Right kidney (tissue), 1 donor: ENCODE results near the gene FGF18.

Source experiments
- DNase-seq: peaks from one replicate; pipeline ENCODE4 v3.0.0-alpha.2; 2016

FGF18 gene

GRCh38 chr5:171442287-171443042 lies 23.0 kb downstream of the FGF18 start:
- DNase-seq: no peak

DNA sequence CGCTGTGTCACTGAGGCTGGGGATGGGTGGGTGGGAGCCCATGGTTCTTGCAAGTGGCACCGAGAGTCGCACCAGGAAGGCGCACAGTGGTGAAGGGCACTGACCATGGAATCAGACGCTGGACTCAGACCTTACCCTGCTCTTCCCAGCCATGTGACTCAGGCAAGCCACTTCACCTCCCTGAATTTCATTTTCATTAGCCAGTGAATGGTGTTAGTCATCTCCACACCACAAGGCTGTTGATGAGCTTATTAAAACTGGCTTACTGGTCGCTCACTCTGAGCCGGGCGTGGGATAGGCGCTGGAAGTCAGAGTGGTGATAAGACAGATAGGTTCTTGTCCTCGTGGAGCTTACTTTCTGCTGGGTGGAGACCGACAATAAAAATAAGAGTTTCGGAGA lies 25.1 kb downstream of the FGF18 start:
- no peak for DNase-seq

- no peak for DNase-seq
Measured at GRCh38 chr5:171445644-171446516, 26.4 kb downstream of the FGF18 start.

DNA sequence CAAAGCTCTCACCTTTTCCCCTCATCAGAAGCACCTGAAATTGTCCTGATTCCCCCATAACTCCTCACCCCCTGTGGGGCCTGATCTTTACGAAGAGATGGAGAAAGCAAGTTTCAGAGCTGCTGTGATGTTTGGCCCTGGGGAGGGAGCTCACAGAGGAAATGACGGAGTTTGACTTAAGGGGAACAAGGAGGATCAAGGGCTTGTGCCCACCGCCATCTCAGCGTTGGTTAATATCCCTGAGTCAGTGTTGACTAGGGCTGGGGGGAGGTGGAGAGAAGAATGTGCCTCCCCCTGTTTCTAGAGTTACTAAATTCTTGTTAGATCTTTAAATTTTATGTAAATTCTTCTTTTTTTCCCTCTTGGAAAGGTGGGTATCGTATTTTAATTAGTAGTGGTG lies 27.8 kb downstream of the FGF18 start:
- DNase-seq: no peak

- no peak for DNase-seq
Measured at GRCh38 chr5:171449426-171449825, 30.0 kb downstream of the FGF18 start.

GRCh38 chr5:171450423-171451331 lies 31.2 kb downstream of the FGF18 start:
- DNase-seq: peak; percentile 60

- no peak for DNase-seq
Measured at GRCh38 chr5:171451421-171451820, 32.0 kb downstream of the FGF18 start.

GRCh38 chr5:171453056-171453725 lies 33.7 kb downstream of the FGF18 start:
- DNase-seq: no peak

DNA sequence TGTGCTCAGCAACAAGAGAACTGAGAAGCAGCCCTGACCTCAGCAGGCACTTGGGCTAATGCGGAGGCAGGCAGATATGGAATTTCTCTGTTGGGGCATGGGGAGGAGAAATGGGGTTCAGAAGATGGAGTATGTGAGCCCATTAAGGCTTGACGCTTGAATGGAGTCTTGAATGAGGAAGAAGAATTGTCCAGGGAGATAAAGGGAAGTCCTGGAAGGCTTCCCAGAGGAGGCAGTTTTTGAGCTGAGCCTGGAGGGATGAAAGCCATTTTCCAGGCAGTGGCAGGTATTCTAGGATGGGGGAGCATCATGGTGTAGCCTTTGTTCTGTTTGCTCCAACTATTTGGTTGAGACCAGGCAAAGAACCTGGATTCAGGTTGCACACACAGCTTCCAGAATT lies 34.5 kb downstream of the FGF18 start:
- DNase-seq: no peak

DNA sequence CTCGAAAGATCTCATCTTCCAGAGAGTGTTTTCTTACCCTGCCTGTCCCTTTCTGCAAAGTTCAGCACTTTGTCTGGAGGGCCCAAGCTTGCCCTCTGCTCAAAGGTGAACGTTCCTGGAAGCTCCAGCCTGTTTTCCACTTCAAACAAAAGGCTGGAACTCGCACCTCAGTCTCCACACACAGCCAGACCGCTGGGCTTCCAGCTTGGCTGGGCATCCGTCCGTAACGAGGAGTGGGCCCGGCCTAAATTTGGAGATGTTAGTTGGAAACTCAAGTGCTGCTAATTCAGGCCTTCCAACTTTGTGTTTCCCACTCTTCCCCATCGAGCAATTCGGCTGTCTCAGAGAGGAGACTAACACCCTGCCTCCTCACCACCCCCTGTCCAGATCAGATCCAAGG lies 35.1 kb downstream of the FGF18 start:
- no peak for DNase-seq

GRCh38 chr5:171455522-171455921 lies 36.1 kb downstream of the FGF18 start:
- DNase-seq: no peak

DNA sequence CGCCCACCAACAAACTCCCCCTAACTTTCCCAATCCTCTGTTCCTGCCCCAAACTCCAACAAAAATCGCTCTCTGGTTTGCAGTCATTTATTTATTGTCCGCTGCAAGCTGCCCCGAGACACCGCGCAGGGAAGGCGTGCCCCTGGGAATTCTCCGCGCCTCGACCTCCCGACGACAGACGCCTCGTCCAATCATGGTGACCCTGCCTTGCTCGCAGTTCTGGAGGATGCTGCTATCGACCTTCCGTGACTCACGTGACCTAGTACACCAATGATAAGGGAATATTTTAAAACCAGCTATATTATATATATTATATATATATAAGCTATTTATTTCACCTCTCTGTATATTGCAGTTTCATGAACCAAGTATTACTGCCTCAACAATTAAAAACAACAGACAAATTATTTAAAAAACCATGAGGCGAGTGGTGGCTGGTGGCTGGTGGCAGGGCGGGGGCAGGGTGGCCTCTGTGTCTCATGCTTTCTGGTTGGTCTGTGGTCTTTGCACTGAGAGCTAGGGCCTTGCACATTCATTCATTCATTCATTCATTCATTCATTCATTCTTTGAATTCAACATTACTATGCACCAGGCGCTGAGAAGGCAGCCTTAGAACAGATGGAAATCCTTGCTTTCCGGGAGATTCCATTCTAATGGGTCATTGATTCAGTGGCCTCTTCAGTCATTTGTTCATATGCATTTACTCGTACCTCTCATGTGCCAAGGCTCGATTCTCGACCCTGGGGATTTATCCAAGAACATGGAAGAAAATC lies 37.9 kb downstream of the FGF18 start:
- DNase-seq: no peak

DNA sequence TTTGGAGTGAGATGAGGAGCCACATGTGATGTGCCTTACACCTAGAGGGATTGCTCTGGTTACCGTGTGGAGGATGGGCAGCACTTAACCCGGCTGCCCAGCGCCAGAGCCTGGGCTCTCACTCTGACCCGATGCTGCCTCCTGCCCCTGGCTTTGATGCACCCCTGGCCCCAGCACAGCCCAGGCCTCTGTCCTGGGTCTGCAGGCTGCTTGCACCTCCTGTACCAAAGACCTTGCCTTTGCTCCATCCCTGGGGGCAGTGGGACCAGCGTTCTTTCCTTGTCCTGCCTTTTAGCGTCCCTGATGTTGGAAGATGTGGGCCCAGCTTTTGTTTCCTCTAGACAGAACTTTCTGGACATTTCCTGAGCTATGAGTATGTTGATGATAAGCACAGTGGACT lies 40.4 kb downstream of the FGF18 start:
- no peak for DNase-seq

- DNase-seq: no peak
Measured at GRCh38 chr5:171462136-171462927, 42.9 kb downstream of the FGF18 start.

DNA sequence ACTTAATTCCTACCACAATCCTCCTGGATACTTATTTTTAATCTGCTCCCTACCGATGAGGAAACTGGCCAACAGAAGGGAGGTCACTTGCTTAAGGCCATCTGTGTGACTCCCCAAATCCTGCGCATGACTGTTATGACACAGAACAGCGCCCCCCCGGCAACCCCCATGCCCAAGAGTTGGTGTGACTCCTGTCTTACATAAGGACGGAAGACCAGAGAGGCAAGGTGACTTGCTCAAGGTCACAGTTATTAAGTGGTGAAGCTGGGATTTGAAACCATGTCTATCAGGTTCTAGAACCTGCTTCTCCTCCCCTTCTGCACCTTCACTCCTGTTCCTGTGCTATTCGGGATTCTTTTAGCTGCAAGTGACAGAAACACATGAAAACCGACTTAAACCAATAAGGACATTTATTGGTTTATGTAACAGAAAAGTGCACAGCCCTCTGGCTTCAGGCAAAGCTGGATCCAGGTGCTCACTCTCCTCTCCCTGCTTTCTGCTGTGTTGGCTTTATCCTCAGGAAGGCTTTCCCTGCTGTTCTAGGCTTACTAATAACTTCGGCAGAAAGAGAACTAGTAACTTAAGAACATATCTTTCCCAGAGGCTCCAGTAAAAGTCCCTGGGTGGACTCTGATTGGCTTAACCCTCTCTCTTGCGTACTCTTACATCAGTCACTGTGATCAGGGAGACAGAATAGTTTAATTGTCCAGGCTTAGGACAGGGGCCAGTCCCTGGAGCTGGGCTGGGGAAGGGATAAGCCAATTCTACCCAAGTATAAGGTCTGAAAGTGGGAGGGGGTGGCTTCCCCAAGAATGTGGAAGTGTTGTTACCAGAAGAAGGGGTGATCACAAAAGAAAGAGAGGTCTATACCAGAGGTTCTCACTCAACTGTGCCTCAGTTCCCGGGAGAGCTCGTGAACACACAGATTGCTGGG lies 43.7 kb downstream of the FGF18 start:
- no peak for DNase-seq

DNA sequence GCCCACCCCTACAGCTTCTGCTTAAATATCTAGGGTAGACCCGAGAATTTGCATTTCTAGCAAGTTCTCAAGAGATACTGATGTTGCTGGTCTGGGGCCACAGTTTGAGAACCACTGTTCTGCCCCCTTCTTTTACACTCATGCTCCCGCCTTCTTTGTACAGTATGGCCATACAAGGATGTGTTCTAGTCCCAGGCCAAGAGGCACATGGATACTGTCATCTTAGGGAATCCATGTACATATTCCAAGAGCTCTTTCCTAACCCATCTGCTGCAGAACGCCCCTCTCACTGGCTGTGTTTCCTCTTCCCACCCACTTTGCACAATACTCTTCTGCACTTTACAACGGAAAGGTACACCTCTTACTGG lies 44.4 kb downstream of the FGF18 start:
- DNase-seq: no peak

- no peak for DNase-seq
Measured at GRCh38 chr5:171464829-171465228, 45.4 kb downstream of the FGF18 start.

DNA sequence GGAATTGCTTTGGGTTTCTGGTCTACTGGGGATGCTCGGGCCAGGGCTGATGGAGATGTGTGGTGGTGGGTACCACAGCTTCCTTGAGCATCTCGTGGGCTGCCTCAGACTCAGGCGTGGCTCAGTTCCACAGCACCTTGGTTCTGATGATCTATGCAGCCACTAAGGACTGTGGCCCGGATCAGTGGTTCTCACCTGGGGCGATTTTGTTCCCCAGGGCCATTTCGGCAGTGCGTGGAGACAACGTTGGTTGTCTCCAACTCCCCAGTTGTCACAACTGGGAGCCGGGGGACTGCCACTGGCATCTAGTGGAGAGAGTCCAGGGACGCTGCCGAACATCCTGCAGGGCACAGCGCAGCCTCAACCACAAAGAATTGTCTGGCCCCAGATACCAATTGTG lies 47.7 kb downstream of the FGF18 start:
- no peak for DNase-seq

DNA sequence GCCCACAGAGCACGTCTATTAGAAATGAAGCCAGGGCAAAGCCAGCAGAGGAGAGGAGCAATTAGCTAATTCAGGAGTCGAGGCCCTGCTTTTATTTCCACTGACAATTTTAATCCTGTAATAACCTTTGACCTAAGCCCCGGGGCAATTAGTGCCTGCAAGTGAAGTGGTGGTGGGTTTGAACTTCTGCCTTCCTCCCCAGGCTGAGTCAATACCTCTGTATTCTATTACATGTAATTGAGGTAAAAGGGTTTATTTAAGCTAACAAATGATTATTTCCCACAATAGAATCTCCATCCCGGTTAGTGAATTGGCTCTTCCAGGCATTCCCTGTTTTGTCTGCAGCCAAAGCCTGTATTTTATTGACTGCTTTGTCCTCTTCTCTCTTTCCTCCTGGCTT lies 49.9 kb downstream of the FGF18 start:
- no peak for DNase-seq
